OCI-LY7 (cell line): ENCODE results near the gene MED15.

ENCODE experiments used
- EZH2phosphoT487 ChIP-seq: fragments of 200-600 bp; sonication (generic); IDR thresholded peaks from 2 replicates; pipeline ENCODE4 v1.6.1; 2018; ENCODE audit warnings: low read depth, borderline replicate concordance, mild to moderate bottlenecking, mixed run types, antibody characterized with exemption, low read length, moderate library complexity, mixed read lengths
- TF ChIP-seq, protein P1 (sequence below): fragments of 200-600 bp; sonication (generic); conservative IDR thresholded peaks from 2 replicates; pipeline ENCODE4 v1.5.1; 2014; ENCODE audit warnings: mild to moderate bottlenecking, antibody characterized with exemption, low read length, moderate library complexity, mixed read lengths

- TF ChIP-seq, protein P1, sequence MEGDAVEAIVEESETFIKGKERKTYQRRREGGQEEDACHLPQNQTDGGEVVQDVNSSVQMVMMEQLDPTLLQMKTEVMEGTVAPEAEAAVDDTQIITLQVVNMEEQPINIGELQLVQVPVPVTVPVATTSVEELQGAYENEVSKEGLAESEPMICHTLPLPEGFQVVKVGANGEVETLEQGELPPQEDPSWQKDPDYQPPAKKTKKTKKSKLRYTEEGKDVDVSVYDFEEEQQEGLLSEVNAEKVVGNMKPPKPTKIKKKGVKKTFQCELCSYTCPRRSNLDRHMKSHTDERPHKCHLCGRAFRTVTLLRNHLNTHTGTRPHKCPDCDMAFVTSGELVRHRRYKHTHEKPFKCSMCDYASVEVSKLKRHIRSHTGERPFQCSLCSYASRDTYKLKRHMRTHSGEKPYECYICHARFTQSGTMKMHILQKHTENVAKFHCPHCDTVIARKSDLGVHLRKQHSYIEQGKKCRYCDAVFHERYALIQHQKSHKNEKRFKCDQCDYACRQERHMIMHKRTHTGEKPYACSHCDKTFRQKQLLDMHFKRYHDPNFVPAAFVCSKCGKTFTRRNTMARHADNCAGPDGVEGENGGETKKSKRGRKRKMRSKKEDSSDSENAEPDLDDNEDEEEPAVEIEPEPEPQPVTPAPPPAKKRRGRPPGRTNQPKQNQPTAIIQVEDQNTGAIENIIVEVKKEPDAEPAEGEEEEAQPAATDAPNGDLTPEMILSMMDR = no peak
- TF ChIP-seq EZH2phosphoT487 = no peak
Measured at GRCh38 chr22:20499769-20500168, 7.6 kb upstream of the MED15 start.
